ENCODE data around the gene WNT3A. TPM values are rescaled to one million over a fixed set of nuclear protein-coding genes. Genes with fewer than 3 reads are reported as not detected.

WNT3A gene
- polyA plus RNA-seq, 1 donor from 2014 or later, result not detected

DNA sequence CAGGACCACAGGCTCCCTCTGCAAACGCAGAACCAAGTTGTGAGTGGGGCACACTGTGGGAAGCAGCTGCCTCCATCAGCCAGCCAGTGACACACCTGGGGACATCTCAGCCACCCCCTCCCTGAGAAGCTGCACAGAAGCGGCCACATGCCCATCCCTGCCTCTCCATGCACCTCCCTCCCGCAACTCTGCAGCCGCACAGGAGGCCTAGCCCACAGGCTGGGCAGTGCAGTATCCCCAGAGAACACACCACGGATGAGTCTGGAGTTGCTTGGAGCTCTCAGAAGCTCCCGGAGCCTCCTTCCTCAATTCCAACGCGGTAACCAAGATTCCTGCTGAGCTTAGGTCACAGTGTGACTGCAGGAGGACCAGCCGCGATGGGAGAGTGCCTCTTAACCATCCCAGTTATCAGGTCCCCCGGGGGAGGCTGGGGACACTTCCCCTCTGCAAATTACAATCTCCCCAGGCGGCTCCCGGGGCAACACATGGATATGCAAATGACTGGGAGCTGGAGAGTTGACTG is 1.2 kb upstream of the WNT3A start:
- peaks cover 57% of the 10 kb centered on the region for H3K27me3 Mint-ChIP-seq
- H3K27ac Mint-ChIP-seq, result no peak overlapping the region
- no peaks in the 10 kb centered on the region for H3K36me3 Mint-ChIP-seq
- H3K4me3 Mint-ChIP-seq, result peak overlapping the region in 2 of 4 donors; percentile 20 to 28
- H3K9me3 Mint-ChIP-seq, result peaks cover 0 to 2% (median 0%) of the 10 kb centered on the region in 3 donors
- H3K4me1 Mint-ChIP-seq, result peaks cover 5 to 18% (median 14%) of the 10 kb centered on the region in 3 donors

DNA sequence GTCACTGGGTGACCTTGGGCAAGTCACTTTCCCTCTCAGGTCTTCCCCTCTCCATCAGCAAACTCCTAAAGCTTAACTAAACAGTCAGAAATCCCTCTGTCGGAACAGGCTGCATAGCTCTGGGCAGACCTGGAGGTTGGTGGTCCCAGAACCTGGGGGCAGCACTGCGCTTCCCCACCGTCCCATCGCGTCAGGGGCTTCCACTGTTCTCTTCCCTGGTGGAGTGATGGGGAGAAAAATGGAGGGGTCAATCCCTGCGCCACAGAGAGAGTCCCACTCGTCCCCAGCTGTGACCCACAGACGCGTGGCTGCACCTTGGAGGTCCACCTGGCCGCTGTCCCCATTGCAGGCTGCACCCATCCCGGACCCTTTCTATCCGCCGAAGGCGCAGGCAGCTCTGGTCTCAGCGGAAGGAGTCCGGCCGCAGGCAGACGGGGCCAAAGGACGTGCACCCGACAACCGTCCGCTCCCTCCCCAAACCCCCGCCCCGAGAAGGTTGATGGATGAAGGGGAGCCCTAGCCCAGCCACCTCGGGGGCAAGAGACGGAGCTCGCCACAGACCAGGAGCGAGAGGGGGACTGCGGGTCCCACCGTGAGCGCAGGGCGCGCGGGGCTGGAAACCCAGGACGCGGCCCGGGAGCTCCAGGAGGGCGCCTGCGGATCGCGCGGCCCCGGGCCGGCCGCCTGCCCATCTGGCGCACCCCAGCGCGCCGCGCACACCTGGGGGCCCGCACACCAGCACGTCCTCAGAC is 588 bp upstream of the WNT3A start:
- Mint-ChIP-seq H3K27me3 (peaks cover 57% of the 10 kb centered on the region), H3K27ac (no peak overlapping the region), H3K4me1 (peaks cover 5 to 22% (median 15%) of the 10 kb centered on the region in 3 donors), H3K9me3 (peaks cover 0 to 2% (median 0%) of the 10 kb centered on the region in 3 donors), H3K36me3 (no peaks in the 10 kb centered on the region), H3K4me3 (peak overlapping the region in 1 of 4 donors; percentile 25)

DNA sequence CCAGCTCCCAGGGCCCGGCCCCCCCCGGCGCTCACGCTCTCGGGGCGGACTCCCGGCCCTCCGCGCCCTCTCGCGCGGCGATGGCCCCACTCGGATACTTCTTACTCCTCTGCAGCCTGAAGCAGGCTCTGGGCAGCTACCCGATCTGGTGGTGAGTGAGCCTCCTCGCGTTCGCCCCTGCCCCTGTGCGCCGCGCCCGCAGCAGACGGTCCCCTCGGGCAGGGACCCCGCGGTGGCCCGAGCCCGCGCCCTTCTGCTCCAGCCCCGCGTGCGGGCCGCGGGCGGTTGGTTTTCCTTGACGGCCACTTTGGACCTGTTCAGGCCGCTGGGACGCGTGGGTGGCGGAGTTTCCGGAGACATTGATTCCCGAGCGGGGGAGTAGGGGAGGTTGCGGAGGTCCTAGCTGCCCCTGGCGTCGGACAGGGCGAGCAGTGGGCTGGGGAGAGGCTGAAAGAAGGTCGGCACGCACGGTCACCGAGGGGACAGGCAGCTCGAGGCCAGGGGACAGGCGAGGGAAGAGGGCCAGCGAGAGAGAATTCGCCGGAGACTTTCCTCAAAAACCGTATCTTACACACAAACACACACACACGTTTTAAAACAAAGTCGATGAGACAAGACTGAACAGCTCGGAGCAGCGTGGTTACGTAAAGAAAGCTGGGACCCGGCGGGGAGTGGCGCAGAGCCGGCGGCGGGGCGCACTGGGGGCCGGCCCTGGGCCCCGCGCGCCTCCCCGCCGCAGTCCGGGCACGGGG is 427 bp downstream of the WNT3A start:
- no peaks in the 10 kb centered on the region for H3K36me3 Mint-ChIP-seq
- H3K9me3 Mint-ChIP-seq, result peaks cover 0 to 2% (median 0%) of the 10 kb centered on the region in 3 donors
- H3K4me3 Mint-ChIP-seq, result peak overlapping the region in 2 of 4 donors; percentile 38 to 84
- H3K27me3 Mint-ChIP-seq, result peaks cover 54% of the 10 kb centered on the region
- H3K27ac Mint-ChIP-seq, result peak overlapping the region in 1 of 3 donors; percentile 69
- H3K4me1 Mint-ChIP-seq, result peaks cover 5 to 22% (median 18%) of the 10 kb centered on the region in 3 donors

DNA sequence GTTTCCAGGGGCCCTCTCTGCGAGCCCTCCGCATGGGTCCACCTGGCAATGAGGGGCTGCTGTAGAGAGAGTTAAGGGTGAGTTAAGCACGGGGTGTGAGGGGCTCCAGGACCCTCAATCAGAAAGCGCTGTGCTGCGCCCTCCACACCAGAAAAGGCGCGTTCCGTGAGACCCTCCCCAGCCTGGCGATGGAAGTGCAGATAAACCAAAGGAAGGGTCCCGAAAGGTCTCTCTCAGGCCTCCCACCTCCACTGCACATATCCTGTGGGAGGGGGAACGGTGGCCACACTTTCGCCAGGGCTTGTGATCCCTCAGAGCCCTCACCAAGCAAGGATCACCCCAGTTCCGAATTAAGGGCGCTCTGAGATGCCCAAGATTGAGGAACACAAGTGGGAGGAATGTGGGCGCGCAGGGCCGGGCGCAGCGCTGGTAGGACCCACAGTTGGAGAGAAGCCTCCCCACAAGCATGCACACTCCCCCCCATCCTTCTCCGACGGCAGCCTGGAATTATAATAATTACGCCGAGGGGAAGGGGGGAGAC is 1.1 kb downstream of the WNT3A start:
- Mint-ChIP-seq H3K27ac (peak overlapping the region in 1 of 3 donors; percentile 69), H3K4me3 (peak overlapping the region in 2 of 4 donors; percentile 46 to 63), H3K9me3 (peaks cover 0 to 2% (median 0%) of the 10 kb centered on the region in 3 donors), H3K36me3 (no peaks in the 10 kb centered on the region), H3K27me3 (peaks cover 50% of the 10 kb centered on the region), H3K4me1 (peaks cover 5 to 22% (median 18%) of the 10 kb centered on the region in 3 donors)

DNA sequence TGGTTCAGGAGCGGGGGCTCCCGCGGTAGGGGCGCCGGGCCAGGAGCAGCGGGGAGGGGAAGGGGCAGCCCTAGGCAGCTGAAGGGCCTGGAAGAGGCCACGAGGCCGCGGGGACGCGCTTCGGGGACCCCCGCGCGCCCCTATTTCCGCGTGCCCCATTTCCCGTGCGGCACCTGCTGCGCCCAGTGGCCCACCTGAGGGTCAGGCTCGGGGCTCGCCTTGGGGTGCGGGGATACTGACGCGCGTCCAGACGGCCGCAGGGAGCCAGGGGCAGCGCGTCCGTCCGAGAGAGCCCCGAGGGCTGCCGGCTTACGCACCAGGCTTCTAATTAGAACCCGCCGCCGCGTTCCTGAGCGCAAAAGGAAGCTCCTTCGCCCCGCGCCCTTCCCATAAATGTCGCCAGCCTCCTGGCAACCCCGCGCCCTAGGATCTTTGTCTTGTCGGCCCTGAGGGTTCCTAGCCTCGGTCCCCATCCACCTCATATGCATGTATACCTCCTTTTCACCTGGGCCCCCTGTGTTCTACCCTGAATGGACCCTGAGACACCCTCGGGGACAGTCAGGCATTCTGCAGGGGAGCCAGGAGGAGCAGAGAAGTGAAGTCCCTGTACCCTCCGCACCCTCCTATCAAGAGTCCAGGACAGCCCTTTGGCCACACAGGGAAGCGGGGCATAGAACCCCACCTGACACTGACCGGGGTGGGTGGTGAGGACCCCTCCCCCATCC is 1.8 kb downstream of the WNT3A start:
- H3K4me3 Mint-ChIP-seq, result peak overlapping the region; percentile 80 to 92 (median 82)

DNA sequence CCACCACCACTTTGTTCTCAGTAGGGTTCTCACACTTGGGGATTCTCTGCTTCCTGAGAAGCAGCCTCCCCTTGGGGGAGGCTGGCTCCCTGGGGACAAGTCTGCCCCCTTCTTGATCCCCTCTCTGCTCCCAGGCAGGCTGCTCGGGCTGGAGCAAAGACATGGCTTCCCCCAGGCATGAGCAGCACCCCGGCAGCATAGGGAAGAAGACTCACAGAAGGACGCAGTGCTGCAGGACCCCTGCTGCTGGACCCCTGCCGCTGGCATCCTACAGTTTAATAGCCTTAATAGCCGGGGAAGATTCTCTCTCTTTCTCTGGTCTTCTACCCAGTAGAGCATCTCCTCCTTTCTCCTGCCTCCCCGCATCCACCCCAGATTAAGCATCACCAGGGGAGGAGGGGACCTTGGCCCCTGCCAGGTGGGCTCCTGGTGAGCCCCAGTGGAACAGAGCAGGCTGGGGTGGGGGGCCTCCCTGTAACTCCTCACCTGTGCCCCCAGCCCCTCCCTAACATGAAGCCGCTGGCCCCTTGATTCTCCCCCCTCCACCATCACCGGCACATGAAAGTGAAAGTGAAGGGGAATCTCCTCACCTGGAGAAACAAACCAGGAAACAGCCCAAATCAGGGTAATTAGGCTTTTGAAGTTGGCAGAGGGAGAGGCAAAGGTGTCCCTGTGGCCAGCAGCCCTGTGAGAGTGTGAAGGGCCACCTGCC is 2.5 kb downstream of the WNT3A start:
- Mint-ChIP-seq H3K4me3 (peak overlapping the region; percentile 80 to 92 (median 82)), H3K27me3 (peaks cover 45% of the 10 kb centered on the region), H3K27ac (peak overlapping the region in 1 of 3 donors; percentile 63), H3K36me3 (no peaks in the 10 kb centered on the region), H3K4me1 (peaks cover 5 to 22% (median 16%) of the 10 kb centered on the region in 3 donors), H3K9me3 (peaks cover 0 to 2% (median 0%) of the 10 kb centered on the region in 3 donors)

More for the DNA sequence above, 1.8 kb downstream of the WNT3A start:
- Mint-ChIP-seq H3K27ac (peak overlapping the region in 1 of 3 donors; percentile 63), H3K27me3 (peaks cover 49% of the 10 kb centered on the region), H3K36me3 (no peaks in the 10 kb centered on the region), H3K4me1 (peaks cover 5 to 22% (median 18%) of the 10 kb centered on the region in 3 donors), H3K9me3 (peaks cover 0 to 2% (median 0%) of the 10 kb centered on the region in 3 donors)

DNA sequence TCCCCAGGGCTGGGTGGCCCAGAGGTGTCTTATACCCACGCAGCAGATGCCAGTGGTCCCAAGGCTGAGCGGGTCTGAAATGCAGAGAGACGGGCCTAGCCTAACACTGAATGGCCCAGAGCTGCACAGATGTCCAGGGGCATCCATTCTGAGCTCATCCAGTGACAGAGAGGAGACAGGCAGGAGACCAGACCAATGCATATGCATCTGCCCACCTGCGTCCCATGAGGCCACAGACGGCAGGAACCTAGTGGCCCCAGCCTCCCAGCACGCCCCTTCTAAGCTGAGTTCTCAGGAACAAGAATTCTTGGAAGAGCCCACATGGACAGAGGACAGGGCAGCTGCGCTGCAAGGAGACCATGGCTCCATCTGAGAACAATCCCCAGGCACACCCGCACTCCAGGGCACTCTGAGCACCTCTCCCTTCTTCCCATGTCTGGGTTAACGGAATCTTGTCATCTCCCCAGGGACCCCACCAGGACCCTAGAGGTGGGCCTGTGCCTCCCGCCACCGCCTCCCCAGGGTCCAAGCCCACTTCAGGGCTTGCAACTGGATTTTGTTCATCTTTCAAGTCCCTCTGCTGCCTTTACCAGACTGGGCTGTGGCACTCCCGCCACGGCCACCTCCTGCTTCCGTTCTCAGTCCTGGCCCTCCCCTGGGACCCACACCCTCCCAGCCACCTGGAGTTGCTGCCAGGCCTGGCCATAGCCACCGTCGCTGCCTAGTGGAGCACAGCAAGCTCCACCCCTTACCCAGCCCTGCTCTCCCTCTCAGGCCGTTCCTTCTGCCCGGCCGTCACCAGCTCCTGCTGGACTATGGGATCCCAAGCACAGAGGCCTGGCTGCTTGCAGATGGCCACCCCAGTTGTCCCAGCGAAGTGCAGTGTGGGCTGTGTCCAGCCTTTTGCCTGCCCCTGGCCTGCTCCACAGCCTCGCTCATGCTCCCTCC is 3.3 kb downstream of the WNT3A start:
- peaks cover 5 to 22% (median 16%) of the 10 kb centered on the region in 3 donors for H3K4me1 Mint-ChIP-seq
- H3K9me3 Mint-ChIP-seq, result peaks cover 0 to 2% (median 0%) of the 10 kb centered on the region in 3 donors
- H3K27ac Mint-ChIP-seq, result peak overlapping the region in 2 of 3 donors; percentile 31 to 63
- H3K27me3 Mint-ChIP-seq, result peaks cover 40% of the 10 kb centered on the region
- no peaks in the 10 kb centered on the region for H3K36me3 Mint-ChIP-seq
- H3K4me3 Mint-ChIP-seq, result peak overlapping the region; percentile 80 to 92 (median 82)

DNA sequence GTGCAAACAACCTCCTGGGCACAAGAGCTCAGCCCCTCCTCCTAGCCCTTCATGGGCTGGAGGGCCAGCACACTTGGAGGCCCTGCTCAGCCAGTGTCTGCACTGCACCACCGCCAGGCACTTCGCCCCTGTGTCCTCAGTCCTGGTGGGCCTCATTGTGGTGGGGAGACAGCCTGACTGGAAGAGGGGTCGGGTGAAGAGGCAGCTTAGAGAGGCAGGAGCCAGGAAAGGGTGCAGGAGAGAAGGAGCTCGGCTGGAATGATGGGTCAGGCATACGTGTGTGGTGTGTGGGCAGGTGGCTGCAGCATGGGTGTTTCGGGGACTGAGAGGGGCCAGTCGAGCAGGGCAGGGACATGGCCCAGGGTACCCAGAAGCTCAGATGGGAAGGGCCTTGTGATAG is 4.1 kb downstream of the WNT3A start:
- Mint-ChIP-seq H3K27ac (no peak overlapping the region), H3K9me3 (peaks cover 0 to 2% (median 0%) of the 10 kb centered on the region in 3 donors), H3K27me3 (peaks cover 33% of the 10 kb centered on the region), H3K4me3 (peak overlapping the region in 3 of 4 donors; percentile 24 to 59 (median 34)), H3K4me1 (peaks cover 5 to 22% (median 16%) of the 10 kb centered on the region in 3 donors), H3K36me3 (no peaks in the 10 kb centered on the region)

DNA sequence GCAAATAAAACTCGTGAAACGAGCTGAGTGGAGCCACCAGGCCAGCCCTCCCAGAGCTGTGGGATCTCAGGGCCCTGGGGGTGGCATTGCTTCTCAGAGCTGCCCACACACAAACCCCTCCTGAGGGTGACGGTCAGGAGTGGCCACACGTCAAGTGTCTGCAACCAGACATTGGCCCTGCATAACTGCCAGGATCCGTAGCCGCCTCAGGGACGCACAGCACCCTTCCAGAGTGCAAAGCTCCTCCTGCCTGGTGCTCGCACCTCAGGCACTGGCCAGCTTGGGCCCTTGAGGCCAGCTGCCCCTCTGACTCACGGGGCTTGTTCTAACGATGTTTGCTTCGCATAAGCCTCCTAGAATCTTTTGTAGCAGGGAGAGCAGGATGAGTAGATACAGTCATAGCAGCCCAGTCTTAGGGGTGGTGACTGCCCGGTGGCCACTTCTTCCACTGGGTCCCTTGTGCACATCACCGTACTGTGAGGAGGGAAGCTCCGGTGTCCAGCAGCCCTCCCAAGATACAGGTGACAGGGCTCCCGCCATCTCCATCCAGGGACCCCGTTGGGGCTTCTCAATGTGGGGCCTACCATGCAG is 5.0 kb downstream of the WNT3A start:
- H3K27ac Mint-ChIP-seq, result peak overlapping the region in 1 of 3 donors; percentile 61
- H3K4me1 Mint-ChIP-seq, result peaks cover 5 to 22% (median 16%) of the 10 kb centered on the region in 3 donors
- H3K27me3 Mint-ChIP-seq, result peaks cover 30% of the 10 kb centered on the region
- H3K4me3 Mint-ChIP-seq, result peak overlapping the region in 1 of 4 donors; percentile 59
- no peaks in the 10 kb centered on the region for H3K36me3 Mint-ChIP-seq
- H3K9me3 Mint-ChIP-seq, result peaks cover 0 to 2% (median 0%) of the 10 kb centered on the region in 3 donors

DNA sequence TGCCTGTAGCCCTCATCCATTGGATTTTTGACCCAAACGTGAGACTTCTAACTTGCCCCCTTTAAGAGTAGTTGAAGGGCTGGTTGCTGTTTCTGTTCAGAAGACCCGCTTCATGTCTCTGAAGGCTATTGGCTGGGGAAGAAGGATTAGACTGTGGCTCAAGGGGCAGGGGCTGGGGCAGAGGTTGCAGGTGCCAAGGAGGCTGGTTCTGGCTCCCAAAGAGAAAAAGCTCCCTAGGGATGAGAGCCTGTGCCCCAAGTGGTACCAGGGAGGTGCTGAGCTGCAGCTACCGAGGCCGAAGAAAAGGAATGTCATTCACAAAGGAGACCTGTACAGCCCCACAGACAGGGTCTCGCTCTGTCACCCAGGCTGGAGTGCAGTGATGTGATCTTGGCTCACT is 5.8 kb downstream of the WNT3A start:
- H3K4me1 Mint-ChIP-seq, result peaks cover 5 to 20% (median 16%) of the 10 kb centered on the region in 3 donors
- peaks cover 25% of the 10 kb centered on the region for H3K27me3 Mint-ChIP-seq
- H3K4me3 Mint-ChIP-seq, result no peak overlapping the region
- peaks cover 0 to 2% (median 0%) of the 10 kb centered on the region in 3 donors for H3K9me3 Mint-ChIP-seq
- no peaks in the 10 kb centered on the region for H3K36me3 Mint-ChIP-seq
- no peak overlapping the region for H3K27ac Mint-ChIP-seq

DNA sequence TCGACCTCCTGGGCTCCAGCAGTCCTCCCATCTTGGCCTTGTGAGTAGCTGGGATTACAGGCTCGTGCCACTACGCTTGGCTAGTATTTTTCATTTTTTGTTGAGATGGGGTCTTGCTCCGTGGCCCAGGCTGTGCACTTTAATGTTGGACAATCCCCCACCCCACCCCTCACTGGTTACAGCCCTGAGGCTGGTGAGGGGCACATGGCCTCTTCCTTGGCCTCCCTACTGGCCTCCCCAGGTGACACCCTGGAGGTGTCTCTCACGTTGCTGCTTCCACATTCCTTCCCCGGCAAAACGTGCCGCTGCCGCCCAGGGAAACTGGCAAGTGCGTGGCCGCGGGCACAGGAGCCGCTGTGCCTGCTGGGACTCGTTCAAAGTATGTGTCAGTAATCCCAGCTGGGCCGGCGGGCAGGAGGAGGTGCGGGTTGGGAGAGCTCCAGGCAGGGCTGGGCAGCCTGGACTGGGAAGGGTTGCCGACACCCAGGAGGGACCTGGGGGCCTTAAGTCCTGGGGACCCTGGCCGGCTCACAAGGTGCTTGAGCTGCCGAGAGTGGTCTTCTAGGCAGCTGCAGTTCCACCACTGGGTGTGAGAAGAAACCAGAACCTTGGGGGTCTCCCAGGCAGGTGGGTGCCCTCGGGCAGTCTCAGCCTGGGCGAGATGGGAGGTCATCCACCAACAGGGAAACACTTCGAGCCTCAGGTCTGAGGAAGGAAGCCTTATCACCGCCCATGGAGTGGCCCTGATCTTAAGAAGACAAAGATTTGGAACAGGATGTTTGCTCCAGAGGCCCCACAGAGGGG is 6.5 kb downstream of the WNT3A start:
- Mint-ChIP-seq H3K4me1 (peaks cover 5 to 20% (median 16%) of the 10 kb centered on the region in 3 donors), H3K4me3 (peak overlapping the region in 1 of 4 donors; percentile 34), H3K9me3 (no peaks in the 10 kb centered on the region), H3K27ac (no peak overlapping the region), H3K27me3 (peaks cover 20% of the 10 kb centered on the region), H3K36me3 (no peaks in the 10 kb centered on the region)

Measured in IgD-negative memory B cell (primary cell).